ENCODE measurements around the gene CRTC1. TPM values are rescaled to one million over a fixed set of nuclear protein-coding genes. Genes with fewer than 3 reads are reported as not detected.
"Not testable (repeated sequence)": the region's sequence is repeated elsewhere in the genome, so short reads cannot be mapped to it uniquely, and the experiment has no call there.

Gene CRTC1
- total RNA-seq, 1 donor = 4.3 TPM

DNA sequence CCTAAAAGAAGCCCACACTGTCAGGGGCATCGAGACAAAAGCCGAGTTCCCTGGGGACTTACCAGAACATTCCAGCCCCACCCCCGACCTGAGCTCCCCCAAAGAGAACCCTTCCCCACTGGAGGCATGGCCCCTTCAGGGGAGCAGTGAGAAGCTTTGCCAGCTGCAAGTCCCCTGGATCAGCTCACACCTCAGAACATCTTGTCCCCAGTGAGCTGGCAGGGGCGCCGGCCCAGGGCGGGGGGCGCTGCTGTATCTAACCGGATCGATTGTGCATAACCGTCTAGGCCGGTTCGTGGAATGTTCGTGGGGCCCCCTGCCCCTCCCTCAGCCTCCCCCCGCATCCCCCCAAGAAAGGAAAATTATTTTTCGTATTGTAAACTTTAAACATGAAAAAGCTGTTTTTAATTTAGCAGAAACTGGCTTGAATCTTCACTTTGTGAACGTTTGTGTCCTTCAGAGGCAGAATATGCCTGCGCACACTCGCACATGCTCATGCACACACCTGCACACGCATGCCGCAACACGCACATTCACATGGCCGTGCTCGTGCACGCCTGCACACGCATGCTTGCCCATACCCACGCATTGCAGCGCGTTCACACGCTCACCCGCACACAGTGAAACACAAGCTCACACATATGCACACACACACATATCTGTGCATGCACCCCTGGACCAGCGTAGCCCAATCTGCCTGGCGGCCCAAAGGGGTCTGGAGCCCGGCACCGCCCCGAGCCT, 12.0 kb upstream of the CRTC1 start:
- no peaks in the 10 kb centered on the region for H3K9me3 ChIP-seq (ENCODE audit: low read depth, low read length)
- H3K27me3 ChIP-seq (ENCODE audit: insufficient read depth, low read length) = no peaks in the 10 kb centered on the region
- H3K4me3 ChIP-seq (ENCODE audit: low read length) = no peak overlapping the region
- H3K4me1 ChIP-seq (ENCODE audit: insufficient read depth, low read length) = no peaks in the 10 kb centered on the region

- H3K27me3 ChIP-seq (ENCODE audit: insufficient read depth, low read length) = no peaks in the 10 kb centered on the region
- H3K4me3 ChIP-seq (ENCODE audit: low read length) = no peak overlapping the region
- no peaks in the 10 kb centered on the region for H3K9me3 ChIP-seq (ENCODE audit: low read depth, low read length)
- peaks cover under 1% of the 10 kb centered on the region for H3K4me1 ChIP-seq (ENCODE audit: insufficient read depth, low read length)
Observed at GRCh38 chr19:18672044-18672451, 11.4 kb upstream of the CRTC1 start.

DNA sequence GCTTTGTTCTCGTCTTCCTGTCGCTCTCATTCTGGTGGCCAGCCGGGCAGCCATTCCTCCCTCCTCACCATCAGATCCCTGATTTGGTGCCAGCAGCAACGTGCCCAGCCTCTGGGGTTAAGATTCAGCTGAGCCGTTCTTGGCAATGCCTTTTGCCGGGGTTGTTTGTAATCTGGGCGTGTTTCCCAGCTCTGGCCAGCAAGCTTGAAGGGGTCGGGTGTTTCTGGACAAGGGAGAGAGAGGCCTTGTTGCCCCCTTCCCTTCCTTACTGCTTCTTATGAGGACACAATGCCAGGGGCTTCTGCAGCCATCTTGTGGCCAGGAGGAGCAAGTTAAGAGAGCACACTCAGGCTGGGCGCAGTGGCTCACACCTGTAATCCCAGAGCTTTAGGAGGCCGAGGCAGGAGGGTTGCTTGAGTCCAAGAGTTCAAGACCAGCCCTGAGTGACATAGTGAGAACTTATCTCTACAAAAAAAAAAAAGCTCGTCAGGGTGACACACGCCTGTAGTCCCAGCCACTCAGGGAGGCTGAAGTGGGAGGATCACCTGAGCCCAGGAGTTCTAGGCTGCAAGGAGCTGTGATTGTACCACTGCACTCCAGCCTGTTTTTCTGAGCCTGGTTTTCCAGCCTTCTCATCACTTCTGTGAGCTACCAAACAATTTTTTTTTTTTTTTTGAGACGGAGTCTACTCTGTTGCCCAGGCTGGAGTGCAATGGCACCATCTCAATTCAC, 10.7 kb upstream of the CRTC1 start:
- no peak overlapping the region for H3K4me3 ChIP-seq (ENCODE audit: low read length)
- H3K27me3 ChIP-seq (ENCODE audit: insufficient read depth, low read length) = no peaks in the 10 kb centered on the region
- no peaks in the 10 kb centered on the region for H3K9me3 ChIP-seq (ENCODE audit: low read depth, low read length)
- H3K4me1 ChIP-seq (ENCODE audit: insufficient read depth, low read length) = peaks cover 8% of the 10 kb centered on the region

DNA sequence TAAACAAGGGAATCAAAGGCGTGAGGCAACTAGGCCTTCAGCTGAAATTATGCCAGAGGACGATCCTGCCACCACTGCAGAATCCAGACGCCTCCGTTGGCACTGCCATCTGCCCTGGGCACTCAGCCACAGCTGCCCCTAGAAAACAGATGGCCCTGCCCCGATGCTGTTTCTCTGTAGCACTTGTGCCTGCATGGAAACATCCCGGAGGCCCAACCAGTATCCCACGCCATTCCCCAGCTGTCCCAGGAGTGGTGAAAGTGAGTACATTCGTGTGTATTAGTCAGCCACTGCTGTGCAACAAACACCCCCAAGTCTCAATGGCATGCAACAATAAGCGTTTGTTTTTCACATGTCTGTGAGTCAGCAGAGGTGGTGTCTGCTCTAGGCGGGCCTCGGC, 8.9 kb upstream of the CRTC1 start:
- no peak overlapping the region for H3K4me3 ChIP-seq (ENCODE audit: low read length)
- H3K27me3 ChIP-seq (ENCODE audit: insufficient read depth, low read length) = no peaks in the 10 kb centered on the region
- H3K9me3 ChIP-seq (ENCODE audit: low read depth, low read length) = no peaks in the 10 kb centered on the region
- H3K4me1 ChIP-seq (ENCODE audit: insufficient read depth, low read length) = peaks cover 25% of the 10 kb centered on the region

GRCh38 chr19:18675779-18676178, 7.7 kb upstream of the CRTC1 start:
- Histone ChIP-seq H3K9me3 (ENCODE audit: low read depth, low read length) (no peaks in the 10 kb centered on the region), H3K4me1 (ENCODE audit: insufficient read depth, low read length) (peaks cover 25% of the 10 kb centered on the region), H3K27me3 (ENCODE audit: insufficient read depth, low read length) (no peaks in the 10 kb centered on the region), H3K4me3 (ENCODE audit: low read length) (no peak overlapping the region)

GRCh38 chr19:18676692-18677091, 6.8 kb upstream of the CRTC1 start:
- Histone ChIP-seq H3K27me3 (ENCODE audit: insufficient read depth, low read length) (no peaks in the 10 kb centered on the region), H3K4me1 (ENCODE audit: insufficient read depth, low read length) (peaks cover 25% of the 10 kb centered on the region), H3K9me3 (ENCODE audit: low read depth, low read length) (no peaks in the 10 kb centered on the region)

DNA sequence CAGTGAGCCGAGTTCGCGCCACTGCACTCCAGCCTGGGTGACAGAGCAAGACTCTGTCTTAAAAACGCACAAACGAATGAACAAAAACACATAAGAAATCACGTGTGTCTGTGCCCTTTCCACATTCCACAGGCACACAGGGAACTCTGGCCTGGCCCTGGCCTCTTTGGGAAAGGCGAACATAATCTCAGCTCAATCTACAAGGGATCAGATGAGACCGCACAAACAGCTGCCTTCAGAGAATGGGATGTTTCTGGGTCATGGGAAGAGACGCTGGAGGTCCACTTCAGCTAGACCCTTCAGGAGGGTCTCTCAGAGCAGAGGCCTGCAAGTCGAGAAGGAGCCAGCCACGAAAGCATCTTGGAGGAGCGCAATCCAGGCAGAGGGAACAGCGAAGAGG, 6.3 kb upstream of the CRTC1 start:
- Histone ChIP-seq H3K4me3 (ENCODE audit: low read length) (no peak overlapping the region), H3K27me3 (ENCODE audit: insufficient read depth, low read length) (no peaks in the 10 kb centered on the region), H3K4me1 (ENCODE audit: insufficient read depth, low read length) (peaks cover 25% of the 10 kb centered on the region), H3K9me3 (ENCODE audit: low read depth, low read length) (no peaks in the 10 kb centered on the region)

More at GRCh38 chr19:18676692-18677091, 6.8 kb upstream of the CRTC1 start:
- H3K4me3 ChIP-seq (ENCODE audit: low read length) = no peak overlapping the region

DNA sequence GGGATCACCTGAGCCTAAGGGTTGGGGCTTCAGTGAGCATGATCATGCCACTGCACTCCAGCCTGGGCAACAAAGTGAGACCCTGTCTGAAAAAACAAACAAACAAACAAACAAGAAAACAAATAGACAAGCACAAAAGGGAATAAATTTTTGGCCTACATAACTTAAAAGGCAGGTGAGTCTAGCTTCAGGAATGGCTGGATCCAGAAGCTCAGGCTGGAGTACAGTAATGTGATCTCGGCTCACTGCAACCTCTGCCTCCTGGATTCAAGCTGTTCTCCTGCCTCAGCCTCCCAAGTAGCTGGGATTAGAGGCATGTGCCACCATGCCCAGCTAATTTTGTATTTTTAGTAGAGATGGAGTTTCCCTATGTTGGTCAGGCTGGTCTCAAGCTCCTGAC, 3.3 kb upstream of the CRTC1 start:
- H3K27me3 ChIP-seq (ENCODE audit: insufficient read depth, low read length); H3K9me3 ChIP-seq (ENCODE audit: low read depth, low read length); H3K4me3 ChIP-seq (ENCODE audit: low read length): not testable (repeated sequence)
- peaks cover 45% of the 10 kb centered on the region for H3K4me1 ChIP-seq (ENCODE audit: insufficient read depth, low read length)

DNA sequence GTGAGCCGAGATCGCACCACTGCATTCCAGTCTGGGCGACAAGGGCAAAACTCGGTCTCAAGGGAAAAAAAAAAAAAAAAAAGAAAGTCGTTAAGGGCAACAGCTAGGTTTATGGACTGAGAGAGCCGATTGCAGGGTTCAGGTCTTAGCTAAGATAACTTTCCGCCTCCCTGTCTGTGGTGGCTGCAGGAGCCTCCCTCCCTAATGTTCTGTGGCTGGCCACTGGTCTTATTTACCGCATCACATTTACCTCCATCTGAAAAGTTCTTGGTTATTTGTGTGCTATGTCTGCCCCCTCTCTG, 722 bp upstream of the CRTC1 start:
- H3K4me3 ChIP-seq (ENCODE audit: low read length) = peak overlapping the region; percentile 53
- peaks cover 52% of the 10 kb centered on the region for H3K4me1 ChIP-seq (ENCODE audit: insufficient read depth, low read length)
- H3K27me3 ChIP-seq (ENCODE audit: insufficient read depth, low read length) = no peaks in the 10 kb centered on the region
- H3K9me3 ChIP-seq (ENCODE audit: low read depth, low read length) = no peaks in the 10 kb centered on the region

- Histone ChIP-seq H3K27me3 (ENCODE audit: insufficient read depth, low read length) (no peaks in the 10 kb centered on the region), H3K9me3 (ENCODE audit: low read depth, low read length) (no peaks in the 10 kb centered on the region), H3K4me1 (ENCODE audit: insufficient read depth, low read length) (peaks cover 39% of the 10 kb centered on the region), H3K4me3 (ENCODE audit: low read length) (peak overlapping the region; percentile 53)
Observed at GRCh38 chr19:18683958-18684641, 620 bp downstream of the CRTC1 start.

- H3K9me3 ChIP-seq (ENCODE audit: low read depth, low read length) = no peaks in the 10 kb centered on the region
- H3K4me1 ChIP-seq (ENCODE audit: insufficient read depth, low read length) = peaks cover 34% of the 10 kb centered on the region
- H3K27me3 ChIP-seq (ENCODE audit: insufficient read depth, low read length) = no peaks in the 10 kb centered on the region
- no peak overlapping the region for H3K4me3 ChIP-seq (ENCODE audit: low read length)
Observed at GRCh38 chr19:18684642-18684993, 1.1 kb downstream of the CRTC1 start.

DNA sequence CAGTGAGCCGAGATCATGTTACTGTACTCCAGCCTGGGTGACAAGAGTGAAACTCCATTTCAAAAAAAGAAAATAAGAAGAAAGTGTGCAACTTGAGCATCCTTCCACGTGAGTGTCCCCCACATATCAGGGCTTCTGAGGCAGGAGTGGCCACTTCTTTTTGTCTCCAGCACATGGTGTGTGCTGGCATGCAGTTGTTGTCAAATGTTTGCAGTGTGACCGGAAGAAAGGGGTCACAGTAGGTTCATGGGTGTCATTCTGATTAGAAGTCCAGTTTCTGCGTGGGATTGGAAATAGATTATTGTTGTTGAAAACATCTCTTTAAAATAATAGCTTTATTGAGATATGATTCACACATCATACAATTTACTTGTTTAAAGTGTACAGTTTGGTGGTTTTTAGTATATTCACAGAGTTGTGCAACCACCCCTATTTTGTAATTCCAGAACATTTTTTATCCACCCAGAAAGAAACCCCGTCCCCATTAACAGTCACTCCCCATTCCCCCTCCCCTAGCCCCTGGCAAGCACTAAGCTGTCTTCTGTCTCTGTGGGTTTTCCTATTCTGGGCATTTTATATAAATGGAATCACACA, 2.2 kb downstream of the CRTC1 start:
- peaks cover 34% of the 10 kb centered on the region for H3K4me1 ChIP-seq (ENCODE audit: insufficient read depth, low read length)

DNA sequence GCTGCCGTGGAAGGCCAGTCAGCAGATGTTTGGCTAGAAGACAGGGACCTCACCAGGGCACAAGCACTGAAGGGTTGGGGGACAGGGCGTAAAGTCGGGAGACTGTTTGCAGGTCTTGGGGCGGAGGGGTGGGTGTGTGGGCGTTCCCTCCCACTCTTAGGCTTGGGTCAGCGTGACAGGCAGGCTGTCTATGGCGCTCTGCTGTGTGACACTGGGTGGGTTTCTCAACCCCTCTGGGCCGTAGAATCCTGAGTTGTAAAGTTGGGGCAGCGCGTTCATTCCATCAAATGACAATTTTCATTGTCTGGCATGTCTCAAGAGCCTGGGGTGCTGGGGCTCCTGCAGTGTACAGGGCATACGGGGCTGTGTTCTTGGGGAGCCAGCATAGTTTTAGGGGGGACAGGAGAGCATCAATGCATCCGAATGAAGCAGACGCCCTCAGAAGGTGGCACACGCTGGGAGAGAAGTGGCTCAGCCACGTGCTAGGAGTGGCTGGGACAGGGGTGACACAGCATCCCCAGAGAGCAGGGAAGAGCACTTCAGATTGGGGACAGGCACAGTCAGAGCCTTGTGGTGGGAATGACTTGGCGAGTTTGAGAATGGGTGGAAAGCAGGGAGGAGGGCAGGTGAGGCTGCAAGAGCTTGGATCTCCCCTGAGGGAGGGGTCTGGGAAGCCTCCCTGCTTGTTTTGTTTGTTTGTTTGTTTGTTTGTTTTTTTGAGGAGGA, 4.4 kb downstream of the CRTC1 start:
- Histone ChIP-seq H3K9me3 (ENCODE audit: low read depth, low read length) (no peaks in the 10 kb centered on the region), H3K4me3 (ENCODE audit: low read length) (no peak overlapping the region), H3K27me3 (ENCODE audit: insufficient read depth, low read length) (no peaks in the 10 kb centered on the region), H3K4me1 (ENCODE audit: insufficient read depth, low read length) (peaks cover 30% of the 10 kb centered on the region)

More for the DNA sequence above, 2.2 kb downstream of the CRTC1 start:
- H3K9me3 ChIP-seq (ENCODE audit: low read depth, low read length) = no peaks in the 10 kb centered on the region
- no peaks in the 10 kb centered on the region for H3K27me3 ChIP-seq (ENCODE audit: insufficient read depth, low read length)
- no peak overlapping the region for H3K4me3 ChIP-seq (ENCODE audit: low read length)

DNA sequence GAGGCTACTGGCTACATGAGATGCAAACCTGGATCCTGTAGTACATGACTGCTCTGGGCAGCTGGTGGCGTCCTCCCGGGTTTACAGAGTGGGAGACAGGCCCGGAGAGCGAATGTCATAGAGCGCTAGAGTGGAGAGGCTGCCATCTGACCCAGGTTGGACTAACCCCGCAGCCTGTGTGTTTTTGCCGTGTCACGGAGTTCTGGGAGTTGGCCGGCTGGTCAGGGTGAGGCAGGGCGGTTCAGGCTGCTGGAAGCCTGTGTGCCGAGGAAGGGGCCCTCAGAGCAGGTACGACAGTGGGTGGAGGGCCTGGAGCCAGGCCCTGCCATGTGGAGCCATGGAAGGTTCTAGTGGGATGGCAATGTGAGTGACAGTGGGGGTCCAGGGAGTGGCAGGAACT, 12.5 kb downstream of the CRTC1 start:
- no peaks in the 10 kb centered on the region for H3K9me3 ChIP-seq (ENCODE audit: low read depth, low read length)
- H3K4me3 ChIP-seq (ENCODE audit: low read length) = no peak overlapping the region
- no peaks in the 10 kb centered on the region for H3K27me3 ChIP-seq (ENCODE audit: insufficient read depth, low read length)
- H3K4me1 ChIP-seq (ENCODE audit: insufficient read depth, low read length) = peaks cover 24% of the 10 kb centered on the region

GRCh38 chr19:18697680-18698079, 14.2 kb downstream of the CRTC1 start:
- Histone ChIP-seq H3K9me3 (ENCODE audit: low read depth, low read length) (no peaks in the 10 kb centered on the region), H3K4me3 (ENCODE audit: low read length) (no peak overlapping the region), H3K27me3 (ENCODE audit: insufficient read depth, low read length) (no peaks in the 10 kb centered on the region), H3K4me1 (ENCODE audit: insufficient read depth, low read length) (peaks cover 29% of the 10 kb centered on the region)
